ENCODE measurements around the gene CRMP1. TPM values are rescaled to one million over a fixed set of nuclear protein-coding genes. Genes with fewer than 3 reads are reported as not detected.

CRMP1 gene
- total RNA-seq, 4 donors from 2014 or later: 2.1 to 5.0 (median 4.7) TPM; not detected in 1

- no peak for DNase-seq
- Histone ChIP-seq H3K36me3 (no peaks in the 10 kb centered on the region), H3K27ac (no peak overlapping the region), H3K4me3 (no peak overlapping the region), H3K27me3 (peaks cover 0 to 94% (median 0%) of the 10 kb centered on the region in 4 donors), H3K4me1 (no peaks in the 10 kb centered on the region), H3K9me3 (no peaks in the 10 kb centered on the region)
- 73 to 86% methylated on average over 16 of the region's 16 CpGs for WGBS, 2 donors
- TF ChIP-seq POLR2A (IDR thresholded peaks at IDR 0.05) (no peak), CTCF (IDR thresholded peaks at IDR 0.05) (no peak)
- intact Hi-C loops (cut with DNase I): no loop called here
These were observed 32.7 kb upstream of the CRMP1 start for GRCh38 chr4:5925419-5926200.

- H3K27me3 ChIP-seq: peaks cover 0 to 94% (median 0%) of the 10 kb centered on the region in 4 donors
- 70 to 71% methylated on average over 4 to 8 of the region's 12 CpGs for WGBS, 2 donors
These were observed 31.7 kb upstream of the CRMP1 start for GRCh38 chr4:5924461-5925125.

GRCh38 chr4:5923376-5923775 lies 30.5 kb upstream of the CRMP1 start:
- intact Hi-C loops (cut with DNase I): no loop called here
- DNase-seq: no peak
- no peaks in the 10 kb centered on the region for H3K4me1 ChIP-seq
- H3K4me3 ChIP-seq: no peak overlapping the region
- H3K27me3 ChIP-seq: peaks cover 0 to 94% (median 0%) of the 10 kb centered on the region in 4 donors
- 56 to 83% methylated on average over 6 of the region's 6 CpGs for whole genome bisulfite sequencing, 2 donors
- H3K9me3 ChIP-seq: no peaks in the 10 kb centered on the region
- H3K27ac ChIP-seq: no peak overlapping the region
- no peaks in the 10 kb centered on the region for H3K36me3 ChIP-seq
- TF ChIP-seq POLR2A (IDR thresholded peaks at IDR 0.05) (no peak), CTCF (IDR thresholded peaks at IDR 0.05) (no peak)

More at GRCh38 chr4:5924461-5925125, 31.7 kb upstream of the CRMP1 start:
- DNase-seq: no peak
- Histone ChIP-seq H3K36me3 (no peaks in the 10 kb centered on the region), H3K4me3 (no peak overlapping the region), H3K4me1 (no peaks in the 10 kb centered on the region), H3K9me3 (no peaks in the 10 kb centered on the region), H3K27ac (no peak overlapping the region)
- TF ChIP-seq CTCF (IDR thresholded peaks at IDR 0.05) (no peak), POLR2A (IDR thresholded peaks at IDR 0.05) (no peak)
- intact Hi-C loops (cut with DNase I): no loop called here

GRCh38 chr4:5922556-5922955 lies 29.7 kb upstream of the CRMP1 start:
- Histone ChIP-seq H3K4me3 (no peak overlapping the region), H3K4me1 (no peaks in the 10 kb centered on the region), H3K27ac (no peak overlapping the region), H3K27me3 (peaks cover 0 to 94% (median 0%) of the 10 kb centered on the region in 4 donors), H3K36me3 (no peaks in the 10 kb centered on the region), H3K9me3 (no peaks in the 10 kb centered on the region)
- intact Hi-C loops (cut with DNase I): no loop called here
- TF ChIP-seq POLR2A (IDR thresholded peaks at IDR 0.05) (no peak), CTCF (IDR thresholded peaks at IDR 0.05) (no peak)
- DNase-seq: no peak
- WGBS, 2 donors: no CpG with 5 or more reads among the region's 3 CpGs

- intact Hi-C loops (cut with DNase I): no loop called here
- DNase-seq: no peak
- 17 to 59% methylated on average over 5 to 6 of the region's 6 CpGs for WGBS, 2 donors
- no peaks in the 10 kb centered on the region for H3K4me1 ChIP-seq
- no peaks in the 10 kb centered on the region for H3K36me3 ChIP-seq
- peaks cover 0 to 91% (median 0%) of the 10 kb centered on the region in 4 donors for H3K27me3 ChIP-seq
- H3K4me3 ChIP-seq: no peak overlapping the region
- TF ChIP-seq CTCF (IDR thresholded peaks at IDR 0.05) (no peak), POLR2A (IDR thresholded peaks at IDR 0.05) (no peak)
- H3K27ac ChIP-seq: no peak overlapping the region
- H3K9me3 ChIP-seq: no peaks in the 10 kb centered on the region
These were observed 29.1 kb upstream of the CRMP1 start for GRCh38 chr4:5921981-5922380.
